ENCODE data around the gene CACNA1C.

- TF ChIP-seq, protein P1, sequence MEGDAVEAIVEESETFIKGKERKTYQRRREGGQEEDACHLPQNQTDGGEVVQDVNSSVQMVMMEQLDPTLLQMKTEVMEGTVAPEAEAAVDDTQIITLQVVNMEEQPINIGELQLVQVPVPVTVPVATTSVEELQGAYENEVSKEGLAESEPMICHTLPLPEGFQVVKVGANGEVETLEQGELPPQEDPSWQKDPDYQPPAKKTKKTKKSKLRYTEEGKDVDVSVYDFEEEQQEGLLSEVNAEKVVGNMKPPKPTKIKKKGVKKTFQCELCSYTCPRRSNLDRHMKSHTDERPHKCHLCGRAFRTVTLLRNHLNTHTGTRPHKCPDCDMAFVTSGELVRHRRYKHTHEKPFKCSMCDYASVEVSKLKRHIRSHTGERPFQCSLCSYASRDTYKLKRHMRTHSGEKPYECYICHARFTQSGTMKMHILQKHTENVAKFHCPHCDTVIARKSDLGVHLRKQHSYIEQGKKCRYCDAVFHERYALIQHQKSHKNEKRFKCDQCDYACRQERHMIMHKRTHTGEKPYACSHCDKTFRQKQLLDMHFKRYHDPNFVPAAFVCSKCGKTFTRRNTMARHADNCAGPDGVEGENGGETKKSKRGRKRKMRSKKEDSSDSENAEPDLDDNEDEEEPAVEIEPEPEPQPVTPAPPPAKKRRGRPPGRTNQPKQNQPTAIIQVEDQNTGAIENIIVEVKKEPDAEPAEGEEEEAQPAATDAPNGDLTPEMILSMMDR (conservative IDR thresholded peaks at IDR 0.05; ENCODE audit: low read length) = no peak
- no peak for TF ChIP-seq EZH2phosphoT487 (IDR thresholded peaks at IDR 0.05; ENCODE audit: borderline replicate concordance, low read depth, low read length)
Measured at GRCh38 chr12:2212971-2213869, 160.4 kb downstream of the CACNA1C start.
